Pancreas (tissue), 10 donors: ENCODE data around the gene FOXO1. TPM values are rescaled to one million over a fixed set of nuclear protein-coding genes. Genes with fewer than 3 reads are reported as not detected.
"Not testable (repeated sequence)": the region's sequence is repeated elsewhere in the genome, so short reads cannot be mapped to it uniquely, and the experiment has no call there.

Source experiments
- ATAC-seq, 4 donors: fragments of 200-7000 bp; cut with Tn5 transposase; one replicate each; pipeline versions ENCODE4 v1.8.0 to v1.9.1; 2020; ENCODE audit warnings: mild to moderate bottlenecking in 4 of 4, moderate library complexity in 4 of 4
- DNase-seq, 6 donors: peaks; one replicate each; pipeline ENCODE4 v3.0.0-alpha.2; 2020
- FAIRE-seq: peaks from 2 replicates; lab custom pipeline; 2012; peaks lifted over from hg19 to GRCh38; lab: Jason Lieb, UNC
- H3K27ac ChIP-seq, 4 donors: fragments of 200-600 bp; sonication (generic); 1 replicate in 3 of 4; 2 replicates in 1 of 4; pipeline versions ENCODE4 v1.5.0 to v1.8.0; 2020
- H3K27me3 ChIP-seq, 4 donors: fragments of 200-600 bp; one replicate each; pipeline ENCODE4 v1.8.0; 2021
- H3K36me3 ChIP-seq, 3 donors: fragments of 200-600 bp; sonication (generic) in 1 of 3; one replicate each; pipeline versions ENCODE4 v1.5.0 to v1.8.0; 2020 to 2021
- H3K4me1 ChIP-seq, 3 donors: fragments of 200-600 bp; one replicate each; pipeline ENCODE4 v1.8.0; 2021
- H3K4me3 ChIP-seq, 4 donors: fragments of 200-600 bp; sonication (generic) in 2 of 4; one replicate each; pipeline versions ENCODE4 v1.5.0 to v1.8.0; 2020 to 2021
- H3K9me3 ChIP-seq, 4 donors: fragments of 200-600 bp; one replicate each; pipeline ENCODE4 v1.8.0; 2021
- WGBS, 2 donors: extraction: QIAGEN DNeasy Blood & Tissue Kit; methylation state at CpG; one replicate each; pipeline ENCODE4 v1.1.7; 2013; 5-methylcytosine and 5-hydroxymethylcytosine counted together
- intact Hi-C, 3 donors: fragments of 100-400 bp; cut with DNase I; formaldehyde crosslinking; loops; one replicate each; pipeline versions ENCODE4 v1.11.1 to v1.14.2; 2022
- polyA plus RNA-seq, 2 donors: library from polyadenylated mRNA; stranded (reverse); fragments of 200-250 nt; gene quantifications; one replicate each; pipeline ENCODE4 v1.2.3, GENCODE V29; 2013
- total RNA-seq, 6 donors: library from RNA; stranded (reverse); fragmentation: NEBNext Ultra II Directional in 4 of 6; extraction: Animal tissue kit (Norgen Biotek cat#: 25700) in 4 of 6; gene quantifications; one replicate each; pipeline versions ENCODE4 v1.2.1 to v1.2.4, GENCODE V29; 2021 to 2023
- TF ChIP-seq, protein P1 (sequence below), 4 donors: fragments of 200-600 bp; sonication (generic) in 3 of 4; IDR thresholded peaks; one replicate each; pipeline versions ENCODE4 v1.5.0 to v1.8.0; 2021; ENCODE audit warnings: antibody characterized with exemption in 4 of 4
- donor health status: healthy with polysubstance abuse.
- donor health status: DM: no; HTN: no; CAD: no; lungs with moderate emphysema.
- donor health status: DM: no; HTN: no; CAD: no.
- donor health status: control.
- donor health status: control.
- donor health status: Bipolar disorder and iron deficiency.
- donor health status: DM: yes; HTN: yes; CAD: no.
- donor health status: DM: no; HTN: no; CAD: no.
- donor health status: DM: no; HTN: no; CAD: no.
- donor health status: DM: yes; HTN: yes; CAD: no.

The FOXO1 gene
- total and polyA plus RNA-seq, 8 donors, result 3.8 to 21.9 (median 15.0) TPM

DNA sequence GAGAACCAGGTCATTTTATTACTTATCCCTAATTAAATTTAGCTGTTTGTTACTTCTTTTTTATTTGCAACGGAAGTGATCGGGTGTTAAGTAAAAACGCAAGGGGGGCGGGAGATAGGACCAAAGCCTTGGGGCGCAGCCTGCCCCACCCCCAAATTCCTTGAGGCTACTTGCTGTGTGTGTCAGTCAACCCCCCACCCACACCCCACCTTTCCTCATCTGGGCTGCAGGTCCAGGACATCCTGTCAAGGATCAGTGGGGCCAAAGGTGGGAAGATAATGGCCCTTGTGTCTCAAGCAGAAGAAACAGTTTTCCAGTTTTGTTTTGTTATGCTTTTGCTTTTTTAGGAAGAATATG, 1.2 kb upstream of the FOXO1 start:
- Histone ChIP-seq H3K27me3 (no peaks in the 10 kb centered on the region), H3K4me1 (peaks cover 9 to 16% (median 14%) of the 10 kb centered on the region in 3 donors), H3K36me3 (no peaks in the 10 kb centered on the region), H3K9me3 (no peaks in the 10 kb centered on the region), H3K4me3 (peak overlapping the region; percentile 88 to 98 (median 93)), H3K27ac (peak overlapping the region in 3 of 4 donors; percentile 97 to 98 (median 98))
- WGBS, 2 donors, result 23 to 25% methylated on average over 5 of the region's 5 CpGs
- intact Hi-C loops, result no loop called here
- DNase-seq (peak in 3 of 6 donors; percentile 15 to 41 (median 26)), FAIRE-seq (no peak), ATAC-seq (no peak)
- TF ChIP-seq, protein P1, sequence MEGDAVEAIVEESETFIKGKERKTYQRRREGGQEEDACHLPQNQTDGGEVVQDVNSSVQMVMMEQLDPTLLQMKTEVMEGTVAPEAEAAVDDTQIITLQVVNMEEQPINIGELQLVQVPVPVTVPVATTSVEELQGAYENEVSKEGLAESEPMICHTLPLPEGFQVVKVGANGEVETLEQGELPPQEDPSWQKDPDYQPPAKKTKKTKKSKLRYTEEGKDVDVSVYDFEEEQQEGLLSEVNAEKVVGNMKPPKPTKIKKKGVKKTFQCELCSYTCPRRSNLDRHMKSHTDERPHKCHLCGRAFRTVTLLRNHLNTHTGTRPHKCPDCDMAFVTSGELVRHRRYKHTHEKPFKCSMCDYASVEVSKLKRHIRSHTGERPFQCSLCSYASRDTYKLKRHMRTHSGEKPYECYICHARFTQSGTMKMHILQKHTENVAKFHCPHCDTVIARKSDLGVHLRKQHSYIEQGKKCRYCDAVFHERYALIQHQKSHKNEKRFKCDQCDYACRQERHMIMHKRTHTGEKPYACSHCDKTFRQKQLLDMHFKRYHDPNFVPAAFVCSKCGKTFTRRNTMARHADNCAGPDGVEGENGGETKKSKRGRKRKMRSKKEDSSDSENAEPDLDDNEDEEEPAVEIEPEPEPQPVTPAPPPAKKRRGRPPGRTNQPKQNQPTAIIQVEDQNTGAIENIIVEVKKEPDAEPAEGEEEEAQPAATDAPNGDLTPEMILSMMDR (IDR thresholded peaks at IDR 0.05), result no peak

DNA sequence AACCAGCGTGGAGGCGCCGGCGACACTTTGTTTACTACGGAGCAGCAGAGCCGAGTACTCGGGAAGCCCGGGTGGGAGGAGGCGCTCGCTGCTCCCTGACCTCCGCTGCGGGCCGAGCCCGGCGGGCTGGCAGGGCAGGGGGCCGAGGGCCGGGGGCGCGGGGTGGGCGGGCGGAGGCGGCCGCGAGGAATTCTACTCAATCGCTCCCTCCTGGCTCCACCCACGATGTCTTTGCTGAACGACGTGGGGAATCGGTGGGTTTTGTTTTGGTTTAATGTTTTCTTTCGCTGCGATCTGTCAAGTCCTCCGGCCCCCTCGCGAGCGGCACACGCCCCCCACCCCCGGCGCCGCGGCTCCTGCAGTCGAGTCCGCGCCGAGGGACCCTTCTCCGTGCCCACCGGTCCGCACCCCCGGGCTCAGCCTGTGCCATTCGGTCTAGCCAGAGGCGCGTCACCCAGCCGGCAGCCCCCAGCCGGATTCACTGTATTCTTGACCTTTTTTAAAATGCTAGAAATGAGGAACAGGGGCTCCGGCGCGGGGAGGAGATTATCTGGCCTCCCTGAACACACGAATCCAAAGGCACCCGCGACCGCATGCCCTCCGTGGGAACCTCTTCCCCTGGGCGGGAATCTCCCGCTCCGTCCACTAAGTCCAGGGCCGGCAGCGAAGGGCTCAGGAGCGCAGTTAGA, 636 bp upstream of the FOXO1 start:
- DNase-seq, result peak; percentile 26 to 89 (median 58)
- Histone ChIP-seq H3K9me3 (no peaks in the 10 kb centered on the region), H3K4me1 (peaks cover 5 to 15% (median 11%) of the 10 kb centered on the region in 3 donors), H3K27me3 (no peaks in the 10 kb centered on the region), H3K4me3 (peak overlapping the region; percentile 88 to 98 (median 93)), H3K36me3 (no peaks in the 10 kb centered on the region), H3K27ac (peak overlapping the region; percentile 97 to 98 (median 98))
- ATAC-seq, result peak; percentile 32 to 50 (median 47)
- FAIRE-seq, result no peak
- TF ChIP-seq, protein P1 (IDR thresholded peaks at IDR 0.05), result no peak
- intact Hi-C loops, result no loop called here
- WGBS, 2 donors, result 1% methylated on average over 56 to 67 of the region's 67 CpGs

DNA sequence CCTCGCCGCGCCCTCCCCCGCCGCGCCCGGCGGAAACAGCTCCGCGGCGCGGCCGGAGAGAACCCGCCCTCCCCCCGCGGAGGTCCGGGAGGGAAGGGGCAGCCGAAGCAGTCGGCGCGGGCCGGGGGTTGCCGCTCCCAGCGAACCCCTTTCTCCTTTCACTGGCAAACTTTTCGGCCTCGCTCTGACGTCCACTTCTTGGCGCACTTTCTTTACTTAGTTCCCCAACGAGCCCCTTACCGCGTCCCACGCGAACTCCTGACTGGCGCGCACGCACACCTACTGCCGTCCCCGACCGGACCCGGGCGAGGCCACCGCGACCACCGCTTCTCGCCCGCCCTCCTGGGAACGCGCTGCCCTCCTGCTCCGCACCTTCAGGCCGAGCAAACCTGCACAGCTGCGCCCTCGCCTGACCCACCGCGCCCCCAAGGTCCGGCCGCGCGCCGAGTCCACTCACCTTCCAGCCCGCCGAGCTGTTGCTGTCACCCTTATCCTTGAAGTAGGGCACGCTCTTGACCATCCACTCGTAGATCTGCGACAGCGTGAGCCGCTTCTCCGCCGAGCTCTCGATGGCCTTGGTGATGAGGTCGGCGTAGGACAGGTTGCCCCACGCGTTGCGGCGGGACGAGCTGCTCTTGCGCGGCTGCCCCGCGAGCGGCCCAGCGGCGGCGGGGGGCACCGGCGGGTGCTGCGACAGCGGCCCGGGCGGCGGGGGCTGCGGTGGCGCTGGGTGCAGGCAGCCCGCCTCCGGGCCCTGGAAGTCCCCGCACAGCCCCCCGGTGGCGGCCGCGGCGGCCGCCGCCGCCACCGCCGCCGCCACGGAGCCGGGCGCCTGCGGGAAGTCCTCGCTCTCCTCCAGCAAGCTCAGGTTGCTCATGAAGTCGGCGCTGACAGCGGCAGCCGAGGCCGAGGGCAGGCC, 1.1 kb downstream of the FOXO1 start:
- Histone ChIP-seq H3K27ac (peak overlapping the region; percentile 97 to 98 (median 98)), H3K4me3 (peak overlapping the region; percentile 88 to 98 (median 93)), H3K27me3 (no peaks in the 10 kb centered on the region), H3K9me3 (no peaks in the 10 kb centered on the region), H3K36me3 (no peaks in the 10 kb centered on the region), H3K4me1 (peaks cover 10 to 21% (median 11%) of the 10 kb centered on the region in 3 donors)
- 0% methylated on average over 89 to 117 of the region's 117 CpGs for WGBS, 2 donors
- TF ChIP-seq, protein P1 (IDR thresholded peaks at IDR 0.05), result no peak
- intact Hi-C loops, result no loop called here
- ATAC-seq (peak; percentile 3 to 26 (median 20)), DNase-seq (peak; percentile 42 to 85 (median 65)), FAIRE-seq (no peak)

DNA sequence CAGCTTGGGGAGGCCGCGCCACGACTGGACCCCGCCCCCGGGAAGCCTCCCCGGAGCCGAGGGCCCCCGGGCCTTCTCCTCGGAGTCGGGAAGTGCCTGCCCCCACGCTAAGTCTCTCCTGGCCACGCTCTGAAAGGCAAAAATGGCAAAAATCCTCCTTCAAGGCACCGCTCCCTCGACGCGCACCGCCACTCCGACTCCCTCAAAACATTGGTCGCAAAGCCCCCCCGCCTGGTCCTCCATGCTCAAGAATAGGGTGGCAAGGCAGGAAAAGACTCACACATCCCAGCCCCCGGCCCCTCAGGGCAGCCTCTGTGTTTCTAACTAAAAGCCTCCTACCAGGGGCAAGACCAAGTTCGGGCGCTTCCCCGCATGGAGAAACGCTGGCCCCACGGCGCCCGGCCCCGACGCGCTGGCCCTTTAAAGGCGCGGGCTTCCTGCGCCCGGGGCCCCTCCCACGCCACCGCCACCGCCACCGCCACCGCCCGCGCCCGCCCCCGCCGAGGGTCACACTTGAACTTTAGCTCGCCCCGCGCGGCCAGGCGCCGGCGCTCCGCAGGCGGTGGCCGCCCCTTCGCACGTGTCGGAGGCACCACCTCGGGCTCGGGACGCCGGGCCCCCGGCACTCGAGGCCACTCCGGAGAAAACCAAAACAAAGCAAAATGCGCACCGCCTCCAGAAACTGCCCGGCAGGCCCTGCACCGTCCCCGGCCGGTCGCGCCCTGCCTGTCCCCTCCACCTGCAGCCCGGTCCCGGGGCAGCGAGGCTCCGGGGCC, 1.9 kb downstream of the FOXO1 start:
- no peaks in the 10 kb centered on the region for H3K36me3 ChIP-seq
- H3K4me1 ChIP-seq, result peaks cover 10 to 28% (median 13%) of the 10 kb centered on the region in 3 donors
- H3K4me3 ChIP-seq, result peak overlapping the region; percentile 88 to 98 (median 93)
- DNase-seq (peak; percentile 69 to 91 (median 84)), FAIRE-seq (no peak), ATAC-seq (peak; percentile 68 to 78 (median 70))
- peak overlapping the region; percentile 97 to 98 (median 98) for H3K27ac ChIP-seq
- TF ChIP-seq, protein P1 (IDR thresholded peaks at IDR 0.05), result no peak
- no peaks in the 10 kb centered on the region for H3K27me3 ChIP-seq
- WGBS, 2 donors, result 0 to 1% methylated on average over 54 to 77 of the region's 77 CpGs
- intact Hi-C loops, result no loop called here
- no peaks in the 10 kb centered on the region for H3K9me3 ChIP-seq

DNA sequence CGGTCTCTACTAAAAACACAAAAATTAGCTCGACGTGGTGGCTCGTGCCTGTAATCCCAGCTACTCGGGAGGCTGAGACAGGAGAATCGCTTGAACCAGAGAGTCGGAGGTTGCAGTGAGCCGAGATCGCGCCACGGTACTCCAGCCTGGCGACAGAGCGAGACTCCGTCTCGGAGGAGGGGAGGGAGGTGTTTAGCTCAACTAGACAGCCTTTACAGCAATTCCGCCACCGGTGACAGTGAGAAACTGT, 2.4 kb downstream of the FOXO1 start:
- DNase-seq (peak in 3 of 6 donors; percentile 44 to 75 (median 71)), ATAC-seq (peak; percentile 16 to 51 (median 32))
- FAIRE-seq, intact Hi-C loops, H3K9me3 ChIP-seq, H3K27me3 ChIP-seq, H3K36me3 ChIP-seq: not testable (repeated sequence)
- H3K4me3 ChIP-seq, result peak overlapping the region; percentile 88 to 98 (median 93)
- peak overlapping the region; percentile 97 to 98 (median 98) for H3K27ac ChIP-seq
- H3K4me1 ChIP-seq, result peaks cover 10 to 28% (median 13%) of the 10 kb centered on the region in 3 donors
- 2 to 5% methylated on average over 17 of the region's 17 CpGs for WGBS, 2 donors
